DMS 273 treated with DMSO at 0.1 percent for 48 hours (cell line): ENCODE results near the gene MRPL58.

Source experiments
- DNase-seq: peaks from one replicate; lab custom pipeline; 2025; lab: John Stamatoyannopoulos, UW

Gene MRPL58

GRCh38 chr17:75047398-75048098 lies 35.1 kb downstream of the MRPL58 start:
- no peak for DNase-seq

- DNase-seq: no peak
Observed at GRCh38 chr17:75048249-75048878, 35.9 kb downstream of the MRPL58 start.

- no peak for DNase-seq
Observed at GRCh38 chr17:75049057-75049456, 36.6 kb downstream of the MRPL58 start.

- DNase-seq: no peak
Observed at GRCh38 chr17:75049706-75050105, 37.2 kb downstream of the MRPL58 start.

DNA sequence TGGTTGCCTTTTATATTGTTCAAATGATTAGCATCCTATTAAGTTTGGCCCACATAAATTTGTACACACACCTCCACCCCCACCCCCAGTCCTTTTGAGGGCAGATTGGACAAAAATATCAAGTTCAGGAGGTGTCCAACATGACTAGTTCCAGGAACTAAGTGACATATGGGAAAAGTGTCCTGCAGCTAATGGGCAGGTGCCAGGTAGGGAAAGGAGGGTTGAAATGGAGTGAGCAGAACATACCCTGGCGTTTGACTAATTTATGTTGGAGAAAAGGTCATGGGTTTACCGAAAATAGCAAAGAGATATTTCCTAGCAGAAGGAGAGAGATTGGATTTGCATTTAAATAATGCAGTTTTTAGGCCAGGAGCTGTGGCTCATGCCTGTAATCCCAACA lies 39.5 kb downstream of the MRPL58 start:
- DNase-seq: no peak

- peak; percentile 78 for DNase-seq
Observed at GRCh38 chr17:75059369-75060345, 47.2 kb downstream of the MRPL58 start.

- peak; percentile 85 for DNase-seq
Observed at GRCh38 chr17:75060434-75061054, 48.1 kb downstream of the MRPL58 start.

DNA sequence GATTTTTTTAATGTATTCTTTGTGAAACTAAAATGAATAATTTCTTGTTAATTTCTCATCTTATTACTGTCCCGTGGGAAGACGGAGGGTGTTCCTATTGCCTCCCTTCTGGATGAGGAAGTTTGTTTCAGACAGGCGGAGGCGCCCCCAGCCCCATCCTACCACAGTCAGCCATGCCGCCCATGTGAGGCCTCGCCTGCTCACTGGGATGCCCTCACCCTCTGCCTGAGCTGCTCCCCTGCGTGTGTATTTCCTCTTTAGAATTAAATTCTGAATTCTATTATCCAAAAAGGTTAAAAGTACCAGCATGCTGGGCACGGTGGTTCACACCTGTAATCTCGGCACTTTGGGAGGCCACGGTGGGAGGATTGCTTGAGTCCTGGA lies 48.6 kb downstream of the MRPL58 start:
- no peak for DNase-seq

DNA sequence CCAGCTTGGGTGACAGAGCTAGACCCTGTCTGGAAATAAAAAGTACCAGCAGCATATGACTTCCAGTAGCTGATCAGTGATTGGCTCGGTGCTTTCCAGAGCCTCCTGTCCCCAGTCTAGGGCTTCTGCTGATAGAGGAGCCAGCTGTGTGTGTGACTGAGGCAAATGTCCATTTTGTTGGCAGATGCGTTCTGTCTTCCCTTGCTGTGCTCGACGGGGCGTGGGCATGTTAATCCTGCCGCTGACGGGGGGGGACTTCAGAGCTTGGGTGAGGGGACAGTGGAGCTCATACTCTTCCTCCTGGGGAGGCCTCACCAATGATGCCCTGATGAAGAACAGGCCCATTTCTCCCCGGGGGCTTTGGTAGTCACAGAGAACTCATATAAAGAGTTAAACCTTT lies 49.1 kb downstream of the MRPL58 start:
- DNase-seq: no peak

DNA sequence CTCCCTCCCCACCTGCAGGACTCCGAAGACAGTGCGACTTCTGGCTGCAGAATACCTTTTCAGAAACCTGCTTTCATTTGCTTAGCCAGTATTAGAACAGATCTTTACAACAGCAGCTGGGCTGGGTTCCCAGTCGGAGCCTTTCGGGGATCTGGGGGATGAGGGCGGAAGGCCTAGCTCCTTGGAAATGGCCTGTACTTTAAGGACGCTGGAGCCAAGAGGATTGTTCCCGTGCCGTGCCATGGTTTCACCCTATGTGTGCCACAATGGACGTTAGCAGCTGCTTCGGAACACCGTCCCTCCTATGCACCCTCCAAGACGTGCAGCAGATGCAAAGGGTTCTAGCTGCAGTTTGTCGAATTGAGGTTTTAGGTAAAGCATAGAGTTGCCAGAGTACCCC lies 50.7 kb downstream of the MRPL58 start:
- no peak for DNase-seq

GRCh38 chr17:75063626-75064025 lies 51.2 kb downstream of the MRPL58 start:
- DNase-seq: no peak

- DNase-seq: no peak
Observed at GRCh38 chr17:75064040-75064439, 51.6 kb downstream of the MRPL58 start.

GRCh38 chr17:75064460-75064859 lies 52.0 kb downstream of the MRPL58 start:
- no peak for DNase-seq

DNA sequence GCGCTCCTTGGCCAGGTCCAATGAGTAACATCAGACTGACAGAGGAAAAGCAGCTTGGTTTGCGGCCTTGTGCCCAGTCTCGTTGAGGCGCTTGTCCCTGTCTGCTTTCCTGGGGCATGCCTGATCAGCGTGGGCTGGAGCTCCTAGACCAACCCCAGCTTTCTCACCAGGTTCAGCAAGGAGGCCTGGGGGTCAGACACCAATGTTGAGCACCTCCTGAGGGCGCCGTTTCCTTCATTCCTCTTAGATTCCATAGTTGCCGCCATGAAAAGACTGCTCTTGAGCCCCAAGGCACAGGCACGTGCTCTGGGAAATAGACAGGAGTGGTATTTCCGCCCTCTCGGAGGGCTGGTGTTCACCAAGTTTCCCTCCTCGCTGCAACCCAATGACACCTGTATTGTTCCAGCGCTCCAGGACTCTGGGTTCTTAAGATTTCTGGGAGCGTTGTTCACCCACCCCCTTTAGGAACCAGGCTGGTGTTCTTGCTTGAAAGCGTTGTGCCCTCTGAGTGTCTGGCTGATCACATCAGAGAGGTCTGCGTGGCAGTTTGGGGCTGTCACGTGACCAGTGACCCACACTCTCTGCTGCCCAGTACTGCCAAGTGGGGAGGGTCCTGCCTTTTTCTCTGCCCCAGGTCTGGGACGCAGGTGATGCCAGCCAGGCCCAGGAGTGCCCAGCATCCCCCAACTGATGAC lies 52.5 kb downstream of the MRPL58 start:
- no peak for DNase-seq

- no peak for DNase-seq
Observed at GRCh38 chr17:75065562-75066151, 53.2 kb downstream of the MRPL58 start.

DNA sequence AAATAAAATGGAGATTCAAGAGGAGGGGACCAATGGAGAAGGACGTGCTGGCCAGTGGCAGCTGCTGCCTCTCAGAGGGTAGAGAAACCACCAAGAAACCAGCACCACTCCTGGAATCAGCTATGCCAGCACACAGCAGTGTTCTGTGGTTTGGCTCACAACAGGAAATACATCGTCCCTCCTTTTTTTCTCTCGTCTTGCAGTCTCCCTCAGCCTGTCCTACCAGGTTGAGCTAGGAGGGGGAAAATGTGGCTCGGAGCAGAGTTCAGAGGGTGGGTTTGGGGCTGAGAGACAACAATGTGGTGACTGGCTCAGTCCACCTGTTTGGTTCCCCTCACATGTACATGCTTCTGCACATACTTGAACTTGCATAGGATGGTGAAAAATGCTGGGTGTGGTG lies 55.4 kb downstream of the MRPL58 start:
- no peak for DNase-seq

- DNase-seq: no peak
Observed at GRCh38 chr17:75068750-75069149, 56.3 kb downstream of the MRPL58 start.

- no peak for DNase-seq
Observed at GRCh38 chr17:75069783-75070182, 57.3 kb downstream of the MRPL58 start.
